ENCODE results near the gene MRPL2.

GRCh38 chr6:43036712-43037111, 22.5 kb downstream of the MRPL2 start:
- TF ChIP-seq CTCF (IDR thresholded peaks at IDR 0.05) (no peak), POLR2A (IDR thresholded peaks at IDR 0.05) (no peak)

All from body of pancreas (tissue), 4 donors.